GDM1 (cell line): ENCODE data around the gene ECT2L.

ENCODE experiments used
- DNase-seq: peaks from one replicate; lab custom pipeline; 2025; lab: John Stamatoyannopoulos, UW

ECT2L gene

GRCh38 chr6:138795809-138796603 lies at the start of gene ECT2L:
Gene ECT2L, plus strand, starts transcription at chr6:138796087. Its CDS starts 17,188 bp downstream, at chr6:138813275.
- DNase-seq = no peak

GRCh38 chr6:138752017-138752416 lies 43.9 kb upstream of the ECT2L start:
- no peak for DNase-seq

GRCh38 chr6:138757136-138757535 lies 38.8 kb upstream of the ECT2L start:
- DNase-seq = no peak

GRCh38 chr6:138765896-138766655 lies 29.8 kb upstream of the ECT2L start:
- peak; percentile 12 for DNase-seq

GRCh38 chr6:138769102-138769676 lies 26.7 kb upstream of the ECT2L start:
- peak; percentile 66 for DNase-seq

- DNase-seq = no peak
Measured at GRCh38 chr6:138772596-138773176, 23.2 kb upstream of the ECT2L start.

- peak; percentile 95 for DNase-seq
Measured at GRCh38 chr6:138773177-138774091, 22.5 kb upstream of the ECT2L start, which contains the start of gene CCDC28A. Gene CCDC28A, plus strand, starts transcription at chr6:138773769. Its CDS starts 2,352 bp downstream, at chr6:138776121.

GRCh38 chr6:138774370-138774769 lies 21.5 kb upstream of the ECT2L start:
- no peak for DNase-seq

GRCh38 chr6:138776659-138777058 lies 19.2 kb upstream of the ECT2L start:
- no peak for DNase-seq

GRCh38 chr6:138778331-138778730 lies 17.6 kb upstream of the ECT2L start:
- no peak for DNase-seq

GRCh38 chr6:138782243-138782642 lies 13.6 kb upstream of the ECT2L start:
- DNase-seq = no peak

- no peak for DNase-seq
Measured at GRCh38 chr6:138785079-138785478, 10.8 kb upstream of the ECT2L start.

GRCh38 chr6:138785980-138786379 lies 9.9 kb upstream of the ECT2L start:
- DNase-seq = no peak

- no peak for DNase-seq
Measured at GRCh38 chr6:138787138-138787537, 8.7 kb upstream of the ECT2L start.

GRCh38 chr6:138796771-138797170 lies 884 bp downstream of the ECT2L start:
- no peak for DNase-seq

GRCh38 chr6:138797806-138798446 lies 2.0 kb downstream of the ECT2L start:
- DNase-seq = no peak

GRCh38 chr6:138800377-138801150 lies 4.7 kb downstream of the ECT2L start:
- no peak for DNase-seq

GRCh38 chr6:138803331-138803730 lies 7.4 kb downstream of the ECT2L start:
- no peak for DNase-seq

- no peak for DNase-seq
Measured at GRCh38 chr6:138803861-138804260, 8.0 kb downstream of the ECT2L start.
